IMR-90 (cell line): Measurements from ENCODE around the gene PLXND1. TPM values are rescaled to one million over a fixed set of nuclear protein-coding genes. Genes with fewer than 3 reads are reported as not detected.

Experiments used
- ATAC-seq: fragments of 200-7000 bp; cut with Tn5 transposase; 2 replicates; pipeline ENCODE4 v1.9.1; 2020; ENCODE audit warnings: low read depth, mild to moderate bottlenecking, moderate library complexity
- BruUV-seq: library from RNA; stranded (reverse); fragments of 400-500 nt; replicated peaks from 2 replicates; lab custom pipeline; 2021; lab: Mats Ljungman, UMichigan
- CTCF ChIA-PET: fragments of 300-600 bp; formaldehyde crosslinking; extraction: SDS; loops from one replicate; lab custom pipeline; 2021; ENCODE audit warnings: antibody characterized with exemption; lab: Yijun Ruan, JAX
- POLR2A ChIA-PET: fragments of 300-600 bp; sonication (Branson Sonifier 250); formaldehyde crosslinking; loops from one replicate; lab custom pipeline; 2022; ENCODE audit warnings: antibody characterized with exemption; ENCODE audit not compliant: unreplicated experiment; lab: Charles Lee
- DNase-seq: peaks from one replicate; pipeline ENCODE4 v3.0.0; 2013
- H2AFZ ChIP-seq: replicated peaks from 2 replicates; pipeline ENCODE3; 2013; ENCODE audit warnings: low read length, mild to moderate bottlenecking; ENCODE audit not compliant: poor library complexity
- H2AK5ac ChIP-seq: 2 replicates; pipeline ENCODE4 v1.6.1; 2013; ENCODE audit warnings: low read depth, low read length, inconsistent platforms
- H2AK9ac ChIP-seq: replicated peaks from 2 replicates; pipeline ENCODE3; 2013; ENCODE audit warnings: mild to moderate bottlenecking, low read depth, low read length, moderate library complexity; ENCODE audit not compliant: poor library complexity
- H2BK120ac ChIP-seq: 2 replicates; pipeline ENCODE4 v1.6.1; 2013; ENCODE audit warnings: low read depth, low read length, inconsistent platforms
- H2BK15ac ChIP-seq: 3 replicates; pipeline ENCODE4 v1.6.1; 2013; ENCODE audit warnings: low read depth, low read length, inconsistent platforms
- H2BK20ac ChIP-seq: 2 replicates; pipeline ENCODE4 v1.6.1; 2013; ENCODE audit warnings: low read depth, mild to moderate bottlenecking, inconsistent platforms, low read length, moderate library complexity
- H2BK5ac ChIP-seq: 2 replicates; pipeline ENCODE4 v1.6.1; 2013; ENCODE audit warnings: mild to moderate bottlenecking, low read depth, low read length, inconsistent platforms; ENCODE audit not compliant: poor library complexity, severe bottlenecking
- H3K14ac ChIP-seq: replicated peaks from 2 replicates; pipeline ENCODE4 v1.6.1; 2013; ENCODE audit warnings: low read depth, low read length, inconsistent platforms
- H3K18ac ChIP-seq: 2 replicates; pipeline ENCODE4 v1.6.1; 2013; ENCODE audit warnings: low read depth, low read length, control low read depth
- H3K23ac ChIP-seq: 2 replicates; pipeline ENCODE4 v1.6.1; 2013; ENCODE audit warnings: low read depth, low read length, inconsistent platforms
- H3K27ac ChIP-seq: 2 replicates; pipeline ENCODE4 v1.5.1; 2013; ENCODE audit warnings: mild to moderate bottlenecking, control low read depth, low read length; ENCODE audit not compliant: insufficient read depth
- H3K27me3 ChIP-seq: 2 replicates; pipeline ENCODE4 v1.6.1; 2013; ENCODE audit warnings: low read length; ENCODE audit not compliant: control insufficient read depth, insufficient read depth
- H3K36me3 ChIP-seq: 2 replicates; pipeline ENCODE4 v1.6.1; 2013; ENCODE audit warnings: low read length, mixed read lengths; ENCODE audit not compliant: control insufficient read depth, insufficient read depth
- H3K4ac ChIP-seq: 2 replicates; pipeline ENCODE4 v1.6.1; 2013; ENCODE audit warnings: low read depth, low read length, inconsistent platforms
- H3K4me1 ChIP-seq: 2 replicates; pipeline ENCODE4 v1.6.1; 2013; ENCODE audit warnings: low read length, mixed read lengths; ENCODE audit not compliant: control insufficient read depth, insufficient read depth
- H3K4me2 ChIP-seq: 2 replicates; pipeline ENCODE4 v1.6.1; 2013; ENCODE audit warnings: low read depth, mild to moderate bottlenecking, control low read depth, low read length, moderate library complexity
- H3K4me3 ChIP-seq: 2 replicates; pipeline ENCODE4 v1.5.1; 2013; ENCODE audit warnings: low read depth, mild to moderate bottlenecking, control low read depth, low read length, moderate library complexity; ENCODE audit not compliant: insufficient read depth
- H3K56ac ChIP-seq: 2 replicates; pipeline ENCODE4 v1.6.1; 2013; ENCODE audit warnings: low read length, inconsistent platforms; ENCODE audit not compliant: insufficient read depth; ENCODE audit errors: extremely low read depth
- H3K79me1 ChIP-seq, 2 experiments: 2 replicates each; pipeline ENCODE4 v1.6.1; 2013; ENCODE audit warnings: low read length in 2 of 2, inconsistent platforms in 1 of 2, low read depth in 1 of 2
- H3K9ac ChIP-seq: 2 replicates; pipeline ENCODE4 v1.6.1; 2013; ENCODE audit warnings: low read depth, low read length, control low read depth
- H3K9me1 ChIP-seq: 2 replicates; pipeline ENCODE4 v1.6.1; 2013; ENCODE audit warnings: low read length, inconsistent platforms; ENCODE audit not compliant: insufficient read depth
- H3K9me3 ChIP-seq: 2 replicates; pipeline ENCODE4 v1.6.1; 2013; ENCODE audit warnings: low read length; ENCODE audit not compliant: control insufficient read depth, insufficient read depth
- H4K20me1 ChIP-seq: 2 replicates; pipeline ENCODE4 v1.6.1; 2013; ENCODE audit warnings: low read length, inconsistent platforms; ENCODE audit not compliant: insufficient read depth
- H4K5ac ChIP-seq: 2 replicates; pipeline ENCODE4 v1.6.1; 2013; ENCODE audit warnings: mild to moderate bottlenecking, low read depth, low read length, control low read depth
- H4K8ac ChIP-seq, 2 experiments: 2 replicates each; pipeline ENCODE4 v1.6.1; 2013; ENCODE audit warnings: low read depth in 2 of 2, low read length in 2 of 2, control low read depth in 1 of 2, inconsistent platforms in 1 of 2
- H4K91ac ChIP-seq: 2 replicates; pipeline ENCODE4 v1.6.1; 2013; ENCODE audit warnings: low read depth, low read length, inconsistent platforms; ENCODE audit not compliant: insufficient read depth
- BHLHE40 ChIP-seq: fragments of 150-350 bp; IDR thresholded peaks from 2 replicates; pipeline ENCODE4 v1.6.1; 2016; ENCODE audit warnings: mild to moderate bottlenecking, low read depth, low read length
- CEBPB ChIP-seq: IDR thresholded peaks from 2 replicates; pipeline ENCODE4 v1.6.1; 2012; ENCODE audit warnings: low read depth, low read length, improper control_type of control experiment
- CHD1 ChIP-seq: IDR thresholded peaks from 2 replicates; pipeline ENCODE4 v1.6.1; 2012; ENCODE audit warnings: low read depth, low read length, improper control_type of control experiment
- CTCF ChIP-seq: conservative IDR thresholded peaks from 2 replicates; pipeline ENCODE4 v1.5.1; 2012; ENCODE audit warnings: mild to moderate bottlenecking, low read depth, low read length, improper control_type of control experiment
- FOS ChIP-seq: fragments of 150-350 bp; IDR thresholded peaks from 2 replicates; pipeline ENCODE4 v1.6.1; 2016; ENCODE audit warnings: low read depth, low read length
- MAFK ChIP-seq: IDR thresholded peaks from 2 replicates; pipeline ENCODE4 v1.6.1; 2012; ENCODE audit warnings: low read depth, low read length, improper control_type of control experiment
- MXI1 ChIP-seq: IDR thresholded peaks from 2 replicates; pipeline ENCODE4 v1.6.1; 2012; ENCODE audit warnings: low read depth, mild to moderate bottlenecking, low read length, moderate library complexity, borderline replicate concordance
- NFE2L2 ChIP-seq: fragments of 150-350 bp; IDR thresholded peaks from 2 replicates; pipeline ENCODE4 v1.6.1; 2016; ENCODE audit warnings: low read depth, mild to moderate bottlenecking, low read length
- USF2 ChIP-seq: fragments of 150-350 bp; IDR thresholded peaks from 2 replicates; pipeline ENCODE4 v1.6.1; 2017; ENCODE audit warnings: mild to moderate bottlenecking, antibody characterized with exemption, low read length, low read depth
- WGBS, 2 experiments: methylation state at CpG; one replicate each; pipeline versions ENCODE4 v1.1.5 to v1.1.7; 2013; ENCODE audit warnings: missing lambda C conversion rate in 2 of 2; ENCODE audit not compliant: insufficient read length in 1 of 2; ENCODE audit errors: extremely low coverage in 2 of 2; 5-methylcytosine and 5-hydroxymethylcytosine counted together
- dilution Hi-C: fragments of 300-500 bp; cut with HindIII; formaldehyde crosslinking; loops from one replicate; pipeline ENCODE4 v1.14.3; 2018; ENCODE audit warnings: low sequenced_read_pairs; ENCODE audit not compliant: unreplicated experiment
- in situ Hi-C: fragments of 300-500 bp; cut with MboI; formaldehyde crosslinking; loops from 3 replicates; pipeline ENCODE4 v1.14.3; 2019; ENCODE audit warnings: low sequenced_read_pairs, inconsistent platforms, mixed read lengths
- intact Hi-C: fragments of 100-400 bp; cut with micrococcal nuclease; formaldehyde crosslinking; loops from 2 replicates; pipeline ENCODE4 v1.10.0; 2022
- polyA plus RNA-seq, 3 experiments: library from polyadenylated mRNA; depleted of rRNA; stranded (reverse); fragments of >200 nt; gene quantifications; 2 replicates each; pipeline ENCODE4 v1.2.3, GENCODE V29; 2012; ENCODE audit warnings: low replicate concordance in 1 of 3
- total RNA-seq: library from RNA; depleted of rRNA; stranded (reverse); fragments of >200 nt; gene quantifications from 2 replicates; pipeline ENCODE4 v1.2.3, GENCODE V29; 2012
- TF ChIP-seq, protein P1 (sequence below): fragments of 150-350 bp; IDR thresholded peaks from 2 replicates; pipeline ENCODE4 v1.6.1; 2016; ENCODE audit warnings: low read depth, mild to moderate bottlenecking, low read length, moderate library complexity, borderline replicate concordance

Gene PLXND1
- total and polyA plus RNA-seq, 2 of the 4 experiments (the other 2 are of a cell fraction), result 19.2 to 67.1 TPM

DNA sequence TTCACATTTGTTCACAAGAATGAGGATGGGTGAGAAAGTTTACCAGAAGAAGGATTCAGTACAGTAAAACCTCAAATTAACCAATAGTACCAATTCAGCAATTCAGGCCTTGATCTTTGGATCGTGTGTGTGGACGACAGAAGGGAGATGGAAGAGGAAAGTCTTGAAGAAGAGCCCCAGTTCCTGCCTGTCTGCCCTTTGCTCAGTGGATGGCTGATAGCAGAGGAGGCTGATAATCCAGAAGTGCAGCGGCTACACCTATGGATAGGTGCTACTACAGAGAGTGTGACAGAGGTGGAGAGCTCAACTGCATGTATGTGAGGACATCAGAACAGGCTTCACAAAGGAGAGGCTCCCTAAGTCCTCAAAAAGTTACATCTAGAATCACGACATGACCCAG lies 29.2 kb upstream of the PLXND1 start:
- Histone ChIP-seq H3K9me3 (peaks cover 15% of the 10 kb centered on the region), H4K8ac (no peak overlapping the region), H3K4me3 (no peak overlapping the region), H3K23ac (no peak overlapping the region), H2BK20ac (no peak overlapping the region), H3K79me1 (no peaks in the 10 kb centered on the region), H3K14ac (no peak overlapping the region), H3K36me3 (no peaks in the 10 kb centered on the region), H3K9ac (no peak overlapping the region), H3K27ac (no peak overlapping the region), H4K91ac (no peak overlapping the region), H2BK5ac (no peak overlapping the region), H4K20me1 (no peaks in the 10 kb centered on the region), H4K5ac (no peak overlapping the region), H3K27me3 (no peaks in the 10 kb centered on the region), H2BK120ac (no peak overlapping the region), H3K4ac (no peak overlapping the region), H2AK9ac (no peak overlapping the region), H3K56ac (no peak overlapping the region), H3K9me1 (no peaks in the 10 kb centered on the region), H3K4me1 (no peaks in the 10 kb centered on the region), H3K4me2 (no peak overlapping the region), H3K18ac (no peak overlapping the region), H2AK5ac (no peak overlapping the region), H2AFZ (no peak overlapping the region), H2BK15ac (no peak overlapping the region)
- no peak for TF ChIP-seq MXI1
- TF ChIP-seq CEBPB, result no peak
- TF ChIP-seq CHD1, result no peak
- no peak for TF ChIP-seq CTCF
- TF ChIP-seq USF2, result no peak
- TF ChIP-seq BHLHE40, result no peak
- TF ChIP-seq, protein P1, sequence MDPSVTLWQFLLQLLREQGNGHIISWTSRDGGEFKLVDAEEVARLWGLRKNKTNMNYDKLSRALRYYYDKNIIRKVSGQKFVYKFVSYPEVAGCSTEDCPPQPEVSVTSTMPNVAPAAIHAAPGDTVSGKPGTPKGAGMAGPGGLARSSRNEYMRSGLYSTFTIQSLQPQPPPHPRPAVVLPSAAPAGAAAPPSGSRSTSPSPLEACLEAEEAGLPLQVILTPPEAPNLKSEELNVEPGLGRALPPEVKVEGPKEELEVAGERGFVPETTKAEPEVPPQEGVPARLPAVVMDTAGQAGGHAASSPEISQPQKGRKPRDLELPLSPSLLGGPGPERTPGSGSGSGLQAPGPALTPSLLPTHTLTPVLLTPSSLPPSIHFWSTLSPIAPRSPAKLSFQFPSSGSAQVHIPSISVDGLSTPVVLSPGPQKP, result no peak
- TF ChIP-seq MAFK, result no peak
- no peak for TF ChIP-seq NFE2L2
- TF ChIP-seq FOS, result no peak
- WGBS, 2 experiments, result no CpG with 5 or more reads among the region's 4 CpGs
- ChIA-PET CTCF (no interaction called here), POLR2A (no interaction called here)
- BruUV-seq, result no TSS peak
- DNase-seq (no peak), ATAC-seq (no peak)
- dilution Hi-C loops, result no loop called here
- in situ Hi-C loops, result loop anchor here (25.0 kb wide), 1 partner anchor 452 kb away; the partner anchor contains the start of gene ALG1L2
- intact Hi-C loops, result no loop called here
